ENCODE results near the gene TALDO1. TPM values are rescaled to one million over a fixed set of nuclear protein-coding genes. Genes with fewer than 3 reads are reported as not detected.

Gene TALDO1
- total and polyA plus RNA-seq, 4 donors = 72.5 to 181 (median 128) TPM

- H3K27ac ChIP-seq (ENCODE audit: low read depth in 1 of 2, low read length in 2 of 2) = peak overlapping the region; percentile 76 to 96
- H3K27me3 ChIP-seq (ENCODE audit: control insufficient read depth in 4 of 4, insufficient read depth in 4 of 4, low read length in 3 of 4) = no peaks in the 10 kb centered on the region
- TF ChIP-seq MAX (IDR thresholded peaks at IDR 0.05) = peak; percentile 44
- peak in 1 of 2 donors; percentile 45 for TF ChIP-seq EGR1 (IDR thresholded peaks at IDR 0.05; ENCODE audit: low read depth in 2 of 2)
- no peak for TF ChIP-seq HNF4G (IDR thresholded peaks at IDR 0.05)
- no peak for TF ChIP-seq NR2F2 (IDR thresholded peaks at IDR 0.05)
- TF ChIP-seq YY1 (IDR thresholded peaks at IDR 0.05) = no peak
- TF ChIP-seq ATF3 (IDR thresholded peaks at IDR 0.05) = no peak
- TF ChIP-seq SP1 (IDR thresholded peaks at IDR 0.05) = peak; percentile 40
- peak; percentile 36 to 50 for TF ChIP-seq RXRA (IDR thresholded peaks at IDR 0.05)
- TF ChIP-seq TAF1 (conservative IDR thresholded peaks at IDR 0.05) = no peak
- no peak for TF ChIP-seq FOXA2 (IDR thresholded peaks at IDR 0.05)
- no peak for TF ChIP-seq REST (IDR thresholded peaks at IDR 0.05)
- no peak for TF ChIP-seq FOXA1 (IDR thresholded peaks at IDR 0.05)
- TF ChIP-seq CTCF (IDR thresholded peaks at IDR 0.05; ENCODE audit: low read depth, low read length, missing input control) = no peak
- TF ChIP-seq RAD21 (IDR thresholded peaks at IDR 0.05) = peak in 1 of 2 donors; percentile 51
- TF ChIP-seq ZBTB33 (IDR thresholded peaks at IDR 0.05) = no peak
- TF ChIP-seq HNF4A (conservative IDR thresholded peaks at IDR 0.05) = peak in 1 of 2 donors; percentile 55
- TF ChIP-seq JUND (IDR thresholded peaks at IDR 0.05) = no peak
- TF ChIP-seq GABPA (IDR thresholded peaks at IDR 0.05 in 1 of 2, conservative IDR thresholded peaks at IDR 0.05 in 1 of 2) = peak in 1 of 2 donors; percentile 57
- H3K4me1 ChIP-seq (ENCODE audit: control insufficient read depth in 4 of 4, insufficient read depth in 4 of 4, low read length in 3 of 4) = peaks cover 16 to 52% (median 36%) of the 10 kb centered on the region in 4 donors
- 35% methylated on average over 26 of the region's 26 CpGs for WGBS
- DNase-seq (ENCODE audit: low spot score) = no peak
- no peak overlapping the region for H3K9ac ChIP-seq (ENCODE audit: low read depth in 1 of 2, low read length in 2 of 2)
- no peaks in the 10 kb centered on the region for H3K9me3 ChIP-seq (ENCODE audit: control insufficient read depth in 4 of 4, low read length in 3 of 4)
- H3K36me3 ChIP-seq (ENCODE audit: control insufficient read depth in 4 of 4, insufficient read depth in 3 of 4, low read depth in 1 of 4, low read length in 3 of 4) = peaks cover 0 to 2% (median 0%) of the 10 kb centered on the region in 4 donors
- no peak overlapping the region for H3K4me3 ChIP-seq (ENCODE audit: low read depth in 1 of 3, low read length in 3 of 3)
Measured at GRCh38 chr11:702462-703461, 44.5 kb upstream of the TALDO1 start.
